HepG2 (cell line): Measurements from ENCODE around the gene CDKN1C.

Experiments
- ASH2L ChIP-seq: fragments of 300-600, 200-600 bp; sonication (generic); IDR thresholded peaks from 2 replicates; pipeline ENCODE4 v1.7.0; 2017; ENCODE audit warnings: low read depth, mild to moderate bottlenecking, moderate library complexity, mixed read lengths, low read length; ENCODE audit not compliant: insufficient read length
- CENPBD1 ChIP-seq: sonication (generic); formaldehyde crosslinking; IDR thresholded peaks from 2 replicates; pipeline ENCODE4 v1.8.0; 2022; ENCODE audit warnings: missing genetic modification reagents, low read depth, mild to moderate bottlenecking, borderline replicate concordance
- ETV5 ChIP-seq: IDR thresholded peaks from 2 replicates; pipeline ENCODE4 v1.6.1; 2018; ENCODE audit warnings: missing biosample characterization, missing genetic modification reagents, inconsistent platforms, borderline replicate concordance
- HOXA7 ChIP-seq: sonication (generic); formaldehyde crosslinking; IDR thresholded peaks from 2 replicates; pipeline ENCODE4 v1.8.1; 2022; ENCODE audit warnings: mild to moderate bottlenecking, missing genetic modification reagents, moderate library complexity
- NR0B2 ChIP-seq: sonication (generic); formaldehyde crosslinking; IDR thresholded peaks from 2 replicates; pipeline ENCODE4 v1.4.0; 2020; ENCODE audit warnings: mild to moderate bottlenecking, missing genetic modification reagents
- POLR2A ChIP-seq, 2 experiments: IDR thresholded peaks; 2 replicates each; pipeline ENCODE4 v1.6.1; 2011; ENCODE audit warnings: low read depth in 2 of 2, low read length in 2 of 2, mild to moderate bottlenecking in 1 of 2, moderate library complexity in 1 of 2; ENCODE audit not compliant: insufficient read depth in 1 of 2
- RFX5 ChIP-seq: IDR thresholded peaks from 2 replicates; pipeline ENCODE4 v1.6.1; 2011; ENCODE audit warnings: low read depth, low read length, improper control_type of control experiment
- SUZ12 ChIP-seq: fragments of 150-350 bp; IDR thresholded peaks from 2 replicates; pipeline ENCODE4 v1.6.1; 2014; ENCODE audit warnings: low read depth, low read length
- TAF1 ChIP-seq: sonication (generic); formaldehyde crosslinking; IDR thresholded peaks from 2 replicates; pipeline ENCODE4 v1.4.0; 2020; ENCODE audit warnings: missing genetic modification reagents
- ZNF142 ChIP-seq: sonication (generic); formaldehyde crosslinking; IDR thresholded peaks from 2 replicates; pipeline ENCODE4 v1.4.0; 2020; ENCODE audit warnings: missing genetic modification reagents
- ZNF780A ChIP-seq: sonication (generic); formaldehyde crosslinking; IDR thresholded peaks from 2 replicates; pipeline ENCODE4 v1.8.0; 2022; ENCODE audit warnings: mild to moderate bottlenecking, missing genetic modification reagents, moderate library complexity
- TF ChIP-seq, protein P1 (sequence below): sonication (generic); formaldehyde crosslinking; IDR thresholded peaks from 2 replicates; pipeline ENCODE4 v1.5.0; 2020; ENCODE audit warnings: mild to moderate bottlenecking, missing genetic modification reagents, moderate library complexity

DNA sequence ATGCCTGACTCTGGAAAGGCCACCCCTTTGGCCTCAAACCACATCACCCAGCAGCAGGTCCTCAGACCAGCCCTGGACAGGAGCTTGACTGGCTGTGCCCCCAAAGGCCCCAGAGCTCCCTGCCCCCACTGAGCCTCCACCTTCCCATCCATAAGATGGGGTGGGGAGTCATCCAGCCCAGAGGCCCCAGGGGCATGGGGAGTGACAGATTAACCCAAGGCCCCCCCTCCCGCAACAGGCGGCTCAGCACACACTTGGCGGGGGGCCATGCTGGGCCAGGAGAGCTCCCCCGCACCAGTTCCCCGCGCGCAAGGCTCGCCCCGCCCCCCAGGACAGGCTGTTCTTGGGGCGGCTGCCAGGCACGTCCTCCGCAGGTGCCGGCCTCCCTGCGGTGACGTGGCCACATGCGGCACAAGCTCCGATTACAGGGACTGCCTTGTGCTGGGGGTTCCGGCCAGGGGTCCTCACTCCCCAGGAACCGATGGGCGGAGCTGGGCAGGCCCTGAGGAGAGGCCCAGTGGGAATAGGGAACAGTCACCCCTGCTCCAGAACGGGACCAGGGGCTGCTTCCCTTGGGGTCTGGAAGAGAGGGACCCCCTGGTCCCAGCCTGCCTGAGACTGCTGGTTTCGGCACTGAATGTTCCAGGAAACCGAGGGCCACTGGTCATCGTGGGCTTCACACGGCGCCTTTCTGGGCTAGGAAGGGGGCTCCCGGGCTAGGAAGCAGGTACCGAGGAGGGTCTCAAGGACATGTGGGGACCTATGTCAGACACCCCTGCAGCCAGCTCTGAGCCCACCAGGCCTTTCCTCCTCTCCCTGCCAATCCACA, 5.1 kb upstream of the CDKN1C start:
- TF ChIP-seq CENPBD1 (CRISPR knock-in tag): no peak
- TF ChIP-seq, protein P1, sequence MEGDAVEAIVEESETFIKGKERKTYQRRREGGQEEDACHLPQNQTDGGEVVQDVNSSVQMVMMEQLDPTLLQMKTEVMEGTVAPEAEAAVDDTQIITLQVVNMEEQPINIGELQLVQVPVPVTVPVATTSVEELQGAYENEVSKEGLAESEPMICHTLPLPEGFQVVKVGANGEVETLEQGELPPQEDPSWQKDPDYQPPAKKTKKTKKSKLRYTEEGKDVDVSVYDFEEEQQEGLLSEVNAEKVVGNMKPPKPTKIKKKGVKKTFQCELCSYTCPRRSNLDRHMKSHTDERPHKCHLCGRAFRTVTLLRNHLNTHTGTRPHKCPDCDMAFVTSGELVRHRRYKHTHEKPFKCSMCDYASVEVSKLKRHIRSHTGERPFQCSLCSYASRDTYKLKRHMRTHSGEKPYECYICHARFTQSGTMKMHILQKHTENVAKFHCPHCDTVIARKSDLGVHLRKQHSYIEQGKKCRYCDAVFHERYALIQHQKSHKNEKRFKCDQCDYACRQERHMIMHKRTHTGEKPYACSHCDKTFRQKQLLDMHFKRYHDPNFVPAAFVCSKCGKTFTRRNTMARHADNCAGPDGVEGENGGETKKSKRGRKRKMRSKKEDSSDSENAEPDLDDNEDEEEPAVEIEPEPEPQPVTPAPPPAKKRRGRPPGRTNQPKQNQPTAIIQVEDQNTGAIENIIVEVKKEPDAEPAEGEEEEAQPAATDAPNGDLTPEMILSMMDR (CRISPR knock-in tag): no peak
- TF ChIP-seq TAF1 (CRISPR knock-in tag): no peak
- TF ChIP-seq NR0B2 (CRISPR knock-in tag): no peak
- TF ChIP-seq ZNF142 (CRISPR knock-in tag): no peak
- TF ChIP-seq ETV5 (CRISPR knock-in tag): no peak
- no peak for TF ChIP-seq ASH2L
- no peak for TF ChIP-seq POLR2A (IDR thresholded peaks at IDR 0.05; ENCODE audit: insufficient read depth in 1 of 2, low read depth in 2 of 2, low read length in 2 of 2)
- TF ChIP-seq HOXA7 (CRISPR knock-in tag): no peak
- TF ChIP-seq RFX5: no peak
- no peak for TF ChIP-seq ZNF780A (CRISPR knock-in tag)
- no peak for TF ChIP-seq SUZ12
